H1 (cell line): ENCODE results near the gene PCCA. TPM values are rescaled to one million over a fixed set of nuclear protein-coding genes. Genes with fewer than 3 reads are reported as not detected.

Experiments
- CTCF ChIA-PET: fragments of 300-600 bp; sonication (Branson Sonifier 250); formaldehyde crosslinking; loops from one replicate; lab custom pipeline; 2021; ENCODE audit not compliant: partially characterized antibody; lab: Charles Lee
- POLR2A ChIA-PET: fragments of 300-600 bp; sonication (Branson Sonifier 250); formaldehyde crosslinking; loops from one replicate; lab custom pipeline; 2021; ENCODE audit warnings: inconsistent platforms; ENCODE audit not compliant: partially characterized antibody; lab: Charles Lee
- DNase-seq, 2 experiments: peaks; one replicate each; pipeline versions ENCODE4 v3.0.0 to v3.0.0-alpha.2; 2010 to 2022; ENCODE audit warnings: low spot score in 2 of 2, low read depth in 1 of 2, mixed read lengths in 1 of 2
- FAIRE-seq: peaks from 2 replicates; lab custom pipeline; 2011; peaks lifted over from hg19 to GRCh38; lab: Jason Lieb, UNC
- H2AFZ ChIP-seq: 2 replicates; pipeline ENCODE4 v1.8.1; 2012; ENCODE audit warnings: low read length, inconsistent platforms
- H2AK5ac ChIP-seq: 2 replicates; pipeline ENCODE4 v1.6.1; 2013; ENCODE audit warnings: low read depth, low read length
- H2BK120ac ChIP-seq: replicated peaks from 2 replicates; pipeline ENCODE3; 2013; ENCODE audit warnings: low read depth, low read length, inconsistent platforms
- H2BK12ac ChIP-seq: 2 replicates; pipeline ENCODE4 v1.6.1; 2013; ENCODE audit warnings: low read depth, low read length
- H2BK15ac ChIP-seq: 2 replicates; pipeline ENCODE4 v1.6.1; 2013; ENCODE audit warnings: low read length
- H2BK20ac ChIP-seq: 2 replicates; pipeline ENCODE4 v1.6.1; 2013; ENCODE audit warnings: low read length
- H2BK5ac ChIP-seq: 2 replicates; pipeline ENCODE4 v1.6.1; 2013; ENCODE audit warnings: low read depth, low read length
- H3K14ac ChIP-seq: 2 replicates; pipeline ENCODE4 v1.6.1; 2013; ENCODE audit warnings: inconsistent platforms; ENCODE audit not compliant: insufficient read length
- H3K18ac ChIP-seq: 2 replicates; pipeline ENCODE4 v1.6.1; 2013; ENCODE audit warnings: low read length; ENCODE audit errors: extremely low read depth
- H3K23ac ChIP-seq: 2 replicates; pipeline ENCODE4 v1.6.1; 2013; ENCODE audit warnings: inconsistent platforms; ENCODE audit not compliant: insufficient read length
- H3K23me2 ChIP-seq: 2 replicates; pipeline ENCODE4 v1.6.1; 2013; ENCODE audit warnings: low read depth, low read length
- H3K27ac ChIP-seq: 2 replicates; pipeline ENCODE4 v1.6.1; 2011; ENCODE audit warnings: low read depth, low read length, inconsistent platforms
- H3K27me3 ChIP-seq, 4 experiments: replicated peaks in 1 of 4; 1 replicate in 1 of 4; 2 replicates in 3 of 4; pipeline versions ENCODE4 v1.6.1 to v1.8.1; 2011 to 2013; ENCODE audit warnings: low read length in 3 of 4, mild to moderate bottlenecking in 3 of 4, inconsistent platforms in 2 of 4, mixed read lengths in 2 of 4, moderate library complexity in 1 of 4; ENCODE audit not compliant: control insufficient read depth in 3 of 4, insufficient read depth in 3 of 4; ENCODE audit errors: extremely low read depth in 1 of 4
- H3K36me3 ChIP-seq, 4 experiments: 2 replicates each; pipeline versions ENCODE4 v1.6.1 to v1.8.1; 2011 to 2013; ENCODE audit warnings: mild to moderate bottlenecking in 4 of 4, low read length in 3 of 4, moderate library complexity in 2 of 4, control low read depth in 1 of 4, inconsistent platforms in 1 of 4; ENCODE audit not compliant: insufficient read depth in 4 of 4, control insufficient read depth in 2 of 4
- H3K4ac ChIP-seq: replicated peaks from 2 replicates; pipeline ENCODE3; 2013; ENCODE audit warnings: low read length, low read depth, mixed read lengths, inconsistent platforms; ENCODE audit not compliant: insufficient read length
- H3K4me1 ChIP-seq, 4 experiments: replicated peaks in 1 of 4; 1 replicate in 1 of 4; 2 replicates in 3 of 4; pipeline versions ENCODE4 v1.6.1 to v1.8.1; 2011 to 2013; ENCODE audit warnings: low read length in 3 of 4, inconsistent platforms in 2 of 4, mixed read lengths in 1 of 4; ENCODE audit not compliant: insufficient read depth in 4 of 4, control insufficient read depth in 3 of 4
- H3K4me2 ChIP-seq, 2 experiments: 2 replicates each; pipeline versions ENCODE4 v1.6.1 to v1.8.1; 2011 to 2013; ENCODE audit warnings: low read depth in 2 of 2, low read length in 2 of 2, control low read depth in 1 of 2, inconsistent platforms in 1 of 2, mild to moderate bottlenecking in 1 of 2; ENCODE audit not compliant: insufficient read depth in 1 of 2
- H3K4me3 ChIP-seq, 4 experiments: fragments of 200-600, 300-600 bp in 1 of 4; sonication (generic), shearing (Covaris generic), sonication (Bioruptor Twin) in 1 of 4; 2 replicates each; pipeline versions ENCODE4 v1.5.1 to v1.8.1; 2011 to 2016; ENCODE audit warnings: low read length in 4 of 4, low read depth in 3 of 4, control low read depth in 2 of 4, inconsistent platforms in 2 of 4, mild to moderate bottlenecking in 2 of 4, mixed read lengths in 1 of 4, moderate library complexity in 1 of 4; ENCODE audit not compliant: insufficient read depth in 2 of 4; ENCODE audit errors: extremely low read depth in 1 of 4
- H3K56ac ChIP-seq: replicated peaks from 2 replicates; pipeline ENCODE3; 2013; ENCODE audit warnings: low read depth, mild to moderate bottlenecking, mixed read lengths, low read length, inconsistent platforms; ENCODE audit not compliant: insufficient read length
- H3K79me1 ChIP-seq: 2 replicates; pipeline ENCODE4 v1.6.1; 2013; ENCODE audit warnings: low read depth, low read length, control low read depth
- H3K79me2 ChIP-seq, 2 experiments: 2 replicates each; pipeline versions ENCODE4 v1.6.1 to v1.8.1; 2012 to 2013; ENCODE audit warnings: low read length in 2 of 2, mild to moderate bottlenecking in 2 of 2, inconsistent platforms in 1 of 2; ENCODE audit not compliant: insufficient read depth in 2 of 2, control insufficient read depth in 1 of 2
- H3K9ac ChIP-seq, 4 experiments: replicated peaks in 1 of 4; 1 replicate in 1 of 4; 2 replicates in 3 of 4; pipeline versions ENCODE4 v1.6.1 to v1.8.1; 2011 to 2013; ENCODE audit warnings: low read depth in 3 of 4, low read length in 3 of 4, control low read depth in 2 of 4, mild to moderate bottlenecking in 2 of 4, moderate library complexity in 2 of 4, inconsistent platforms in 1 of 4; ENCODE audit errors: extremely low read depth in 1 of 4
- H3K9me3 ChIP-seq, 2 experiments: 2 replicates each; pipeline versions ENCODE4 v1.6.1 to v1.8.1; 2012 to 2013; ENCODE audit warnings: mild to moderate bottlenecking in 2 of 2, moderate library complexity in 2 of 2, control low read depth in 1 of 2, inconsistent platforms in 1 of 2, low read depth in 1 of 2, low read length in 1 of 2, mixed read lengths in 1 of 2; ENCODE audit not compliant: insufficient read depth in 2 of 2
- H4K20me1 ChIP-seq, 2 experiments: replicated peaks in 1 of 2; 2 replicates each; pipeline versions ENCODE3 to v1.8.1; 2011 to 2013; ENCODE audit warnings: inconsistent platforms in 2 of 2, low read length in 2 of 2, mild to moderate bottlenecking in 1 of 2; ENCODE audit not compliant: insufficient read depth in 2 of 2, control insufficient read depth in 1 of 2
- H4K5ac ChIP-seq: 2 replicates; pipeline ENCODE4 v1.6.1; 2013; ENCODE audit warnings: low read length, low read depth, mixed read lengths, inconsistent platforms; ENCODE audit not compliant: insufficient read length
- H4K8ac ChIP-seq: 2 replicates; pipeline ENCODE4 v1.8.0; 2013; ENCODE audit warnings: mild to moderate bottlenecking, moderate library complexity, low read length, inconsistent platforms; ENCODE audit not compliant: insufficient read depth; ENCODE audit errors: extremely low read depth
- H4K91ac ChIP-seq: replicated peaks from 2 replicates; pipeline ENCODE3; 2013; ENCODE audit warnings: low read length, mixed read lengths, inconsistent platforms; ENCODE audit not compliant: insufficient read length
- POLR2A ChIP-seq, 2 experiments: IDR thresholded peaks; 1 replicate in 1 of 2; 2 replicates in 1 of 2; pipeline ENCODE4 v1.6.1; 2011; ENCODE audit warnings: low read depth in 2 of 2, low read length in 2 of 2, mild to moderate bottlenecking in 2 of 2; ENCODE audit errors: control extremely low read depth in 1 of 2
- POLR2AphosphoS5 ChIP-seq: IDR thresholded peaks from 2 replicates; pipeline ENCODE4 v1.6.1; 2011; ENCODE audit warnings: low read depth, low read length
- SIN3A ChIP-seq, 2 experiments: IDR thresholded peaks in 1 of 2; conservative IDR thresholded peaks in 1 of 2; 2 replicates each; pipeline ENCODE4 v1.6.1; 2011 to 2012; ENCODE audit warnings: low read length in 2 of 2, improper control_type of control experiment in 1 of 2, low read depth in 1 of 2, mild to moderate bottlenecking in 1 of 2
- SP4 ChIP-seq: IDR thresholded peaks from 2 replicates; pipeline ENCODE4 v1.6.1; 2012; ENCODE audit warnings: low read length, inconsistent platforms
- WGBS, 2 experiments: shearing (Covaris generic) in 1 of 2; methylation state at CpG; one replicate each; pipeline versions ENCODE4 v1.1.6 to v1.1.7; 2013 to 2015; ENCODE audit warnings: low lambda C conversion rate in 2 of 2, mixed read lengths in 2 of 2, inconsistent platforms in 1 of 2, low coverage in 1 of 2, missing lambda C conversion rate in 1 of 2; ENCODE audit not compliant: insufficient replicate concordance in 2 of 2, insufficient coverage in 1 of 2, insufficient read length in 1 of 2; ENCODE audit errors: extremely low coverage in 1 of 2, missing lambda C conversion rate in 1 of 2; 5-methylcytosine and 5-hydroxymethylcytosine counted together
- polyA plus RNA-seq, 7 experiments: library from polyadenylated mRNA; depleted of rRNA in 3 of 7; stranded (reverse) in 5 of 7; unstranded in 2 of 7; fragments of >200 nt in 5 of 7; fragments of 200-250 nt in 2 of 7; gene quantifications; 1 replicate in 5 of 7; 2 replicates in 1 of 7; 4 replicates in 1 of 7; pipeline versions ENCODE4 v1.2.1 to v1.2.3, GENCODE V29; 2011 to 2013; ENCODE audit warnings: missing spikeins in 2 of 7, mixed read lengths in 2 of 7
- total RNA-seq: library from RNA; stranded (reverse); fragmentation: NEBNext Ultra II Directional; extraction: Animal tissue kit (Norgen Biotek cat#: 25700); gene quantifications from 2 replicates; pipeline ENCODE4 v1.2.1, GENCODE V29; 2021

The PCCA gene
- total and polyA plus RNA-seq, 2 of the 8 experiments (the other 6 are each of a cell fraction or from before 2014, with no cell fraction given) = 18.4 to 49.8 TPM

DNA sequence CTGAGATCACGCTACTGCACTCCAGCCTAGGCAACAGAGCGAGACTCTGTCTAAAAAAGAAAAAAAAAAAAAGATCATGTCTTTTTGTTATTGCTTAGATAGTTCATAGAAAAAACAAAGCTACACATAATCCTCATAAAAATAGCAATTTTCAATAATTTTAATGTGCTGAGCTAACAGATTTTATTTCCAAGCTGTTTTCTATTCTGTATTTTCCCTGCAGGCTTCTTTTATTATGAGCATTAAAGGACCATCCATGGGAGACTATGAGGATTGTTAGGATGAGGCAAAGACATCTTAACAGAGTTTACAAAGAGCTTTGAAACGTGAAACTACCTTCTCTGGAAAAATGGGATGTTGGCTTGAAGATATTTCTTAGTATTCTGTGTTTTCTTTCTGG, 71.6 kb downstream of the PCCA start:
- no peak overlapping the region for H3K56ac ChIP-seq
- H4K5ac ChIP-seq = no peak overlapping the region
- H3K23ac ChIP-seq = no peak overlapping the region
- ChIA-PET POLR2A (interaction anchor here (0.9 kb wide), 1 partner anchor 71 kb away, joined by 3 read pairs; the partner anchor contains the start of gene PCCA), CTCF (interaction anchor here (0.6 to 1.1 kb wide), 4 partner anchors 18 to 412 kb away, joined by 3 to 5 read pairs (median 3); no protein-coding TSS in a partner anchor)
- no peak overlapping the region for H2BK15ac ChIP-seq
- no peak overlapping the region for H2AK5ac ChIP-seq
- H4K20me1 ChIP-seq = no peaks in the 10 kb centered on the region
- no peaks in the 10 kb centered on the region for H3K79me1 ChIP-seq
- no peak overlapping the region for H3K18ac ChIP-seq
- no peak overlapping the region for H3K27ac ChIP-seq
- H3K4me3 ChIP-seq = no peak overlapping the region
- peaks cover 0 to 15% (median under 1%) of the 10 kb centered on the region in 4 experiments; a peak in 3 of 7 replicates for H3K4me1 ChIP-seq
- no peak overlapping the region for H2BK20ac ChIP-seq
- WGBS, 2 experiments = 81% methylated on average over 3 of the region's 3 CpGs; no CpG with 5 or more reads in 1 of the 2 experiments
- peaks cover 0 to 10% of the 10 kb centered on the region in 2 experiments; a peak in 2 of 4 replicates for H3K79me2 ChIP-seq
- FAIRE-seq = no peak
- no peak overlapping the region for H3K14ac ChIP-seq
- no peak overlapping the region for H2BK120ac ChIP-seq
- H4K8ac ChIP-seq = no peak overlapping the region
- no peak overlapping the region for H2BK5ac ChIP-seq
- no peaks in the 10 kb centered on the region for H3K27me3 ChIP-seq
- peaks cover 0 to 22% (median 0%) of the 10 kb centered on the region in 4 experiments; a peak in 1 of 8 replicates for H3K36me3 ChIP-seq
- no peak overlapping the region for H3K4ac ChIP-seq
- H2AFZ ChIP-seq = no peak overlapping the region
- no peak overlapping the region for H3K4me2 ChIP-seq
- H3K9me3 ChIP-seq = no peaks in the 10 kb centered on the region
- no peak overlapping the region for H3K9ac ChIP-seq
- no peaks in the 10 kb centered on the region for H3K23me2 ChIP-seq
- no peak overlapping the region for H4K91ac ChIP-seq
- no peak overlapping the region for H2BK12ac ChIP-seq
- no peak for DNase-seq
- TF ChIP-seq SP4 = no peak
- no peak for TF ChIP-seq POLR2A (IDR thresholded peaks at IDR 0.05; ENCODE audit: control extremely low read depth in 1 of 2, low read depth in 2 of 2, low read length in 2 of 2)
- TF ChIP-seq SIN3A (conservative IDR thresholded peaks at IDR 0.05 in 1 of 2, IDR thresholded peaks at IDR 0.05 in 1 of 2; ENCODE audit: low read depth in 1 of 2, low read length in 2 of 2) = no peak
- no peak for TF ChIP-seq POLR2AphosphoS5
